HG02973 (cell line): ENCODE results near the gene NUDT21.

Experiments used
- ATAC-seq: cut with Tn5 transposase; IDR thresholded peaks from one replicate; pipeline ENCODE4 v1.9.1; 2021; ENCODE audit warnings: moderate library complexity; ENCODE audit not compliant: unreplicated experiment

NUDT21 gene

DNA sequence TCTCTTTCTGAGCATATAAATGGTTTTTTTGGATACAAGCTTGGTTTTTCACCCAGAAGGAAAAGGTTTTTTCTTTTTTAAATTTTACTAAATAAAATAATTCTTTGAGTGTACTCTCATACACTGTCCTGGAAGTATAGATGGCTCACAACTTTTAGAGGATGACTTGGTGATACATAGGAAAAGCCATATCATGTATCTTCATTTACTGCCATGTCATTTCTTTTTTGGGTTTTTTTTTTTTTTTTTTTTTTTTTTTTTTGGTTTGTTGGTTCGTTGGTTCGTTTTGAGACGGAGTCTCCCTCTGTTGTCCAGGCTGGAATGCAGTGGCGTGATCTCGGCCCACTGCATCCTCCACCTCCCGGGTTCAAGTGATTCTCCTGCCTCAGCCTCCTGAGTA lies 12.0 kb upstream of the NUDT21 start:
- no peak for ATAC-seq

GRCh38 chr16:56462064-56462796 lies 11.1 kb upstream of the NUDT21 start:
- ATAC-seq, result no peak

DNA sequence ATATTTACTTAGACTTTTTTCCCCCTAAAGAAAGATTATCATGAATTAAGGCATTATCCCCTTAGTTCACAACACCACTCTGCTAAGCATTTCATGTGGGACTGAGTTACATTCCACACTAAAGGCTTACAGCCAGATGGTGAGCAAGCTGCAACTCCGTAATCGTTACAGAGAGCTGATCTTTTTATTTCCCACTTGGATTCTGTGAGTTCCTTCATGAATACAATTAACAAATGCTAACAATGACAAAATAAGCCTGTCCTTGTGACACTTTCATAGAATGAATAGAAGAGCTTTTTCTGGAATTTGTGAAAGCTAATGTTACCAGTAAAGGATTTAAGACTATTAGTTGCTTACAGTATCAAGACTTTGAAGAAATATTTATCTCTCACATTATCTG lies 9.0 kb upstream of the NUDT21 start:
- ATAC-seq, result no peak

DNA sequence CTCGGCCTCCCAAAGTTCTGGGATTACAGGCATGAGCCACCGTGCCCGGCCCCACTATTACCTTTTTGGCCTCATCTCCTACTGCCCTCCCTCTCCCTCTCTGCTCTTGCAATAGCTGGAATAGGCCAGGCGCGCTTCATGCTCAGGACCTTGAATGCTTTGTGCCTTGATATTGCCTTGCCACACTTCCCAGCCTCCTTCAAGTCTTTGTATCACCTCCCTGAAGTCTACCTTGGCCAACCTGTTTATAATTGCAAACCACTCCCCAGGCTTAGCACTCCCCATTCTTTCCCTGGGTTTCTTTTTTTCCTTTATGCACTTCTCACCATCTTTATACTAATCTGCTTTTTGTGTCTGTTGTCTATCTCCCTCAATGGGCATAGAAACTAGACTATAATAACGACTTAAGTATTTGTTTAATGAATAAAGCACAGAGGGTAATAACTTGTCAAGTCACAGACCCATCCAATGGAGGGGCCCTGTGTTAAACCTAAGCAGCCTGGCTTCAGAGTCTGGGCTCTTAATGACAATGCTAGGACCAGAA lies 6.9 kb upstream of the NUDT21 start:
- no peak for ATAC-seq

DNA sequence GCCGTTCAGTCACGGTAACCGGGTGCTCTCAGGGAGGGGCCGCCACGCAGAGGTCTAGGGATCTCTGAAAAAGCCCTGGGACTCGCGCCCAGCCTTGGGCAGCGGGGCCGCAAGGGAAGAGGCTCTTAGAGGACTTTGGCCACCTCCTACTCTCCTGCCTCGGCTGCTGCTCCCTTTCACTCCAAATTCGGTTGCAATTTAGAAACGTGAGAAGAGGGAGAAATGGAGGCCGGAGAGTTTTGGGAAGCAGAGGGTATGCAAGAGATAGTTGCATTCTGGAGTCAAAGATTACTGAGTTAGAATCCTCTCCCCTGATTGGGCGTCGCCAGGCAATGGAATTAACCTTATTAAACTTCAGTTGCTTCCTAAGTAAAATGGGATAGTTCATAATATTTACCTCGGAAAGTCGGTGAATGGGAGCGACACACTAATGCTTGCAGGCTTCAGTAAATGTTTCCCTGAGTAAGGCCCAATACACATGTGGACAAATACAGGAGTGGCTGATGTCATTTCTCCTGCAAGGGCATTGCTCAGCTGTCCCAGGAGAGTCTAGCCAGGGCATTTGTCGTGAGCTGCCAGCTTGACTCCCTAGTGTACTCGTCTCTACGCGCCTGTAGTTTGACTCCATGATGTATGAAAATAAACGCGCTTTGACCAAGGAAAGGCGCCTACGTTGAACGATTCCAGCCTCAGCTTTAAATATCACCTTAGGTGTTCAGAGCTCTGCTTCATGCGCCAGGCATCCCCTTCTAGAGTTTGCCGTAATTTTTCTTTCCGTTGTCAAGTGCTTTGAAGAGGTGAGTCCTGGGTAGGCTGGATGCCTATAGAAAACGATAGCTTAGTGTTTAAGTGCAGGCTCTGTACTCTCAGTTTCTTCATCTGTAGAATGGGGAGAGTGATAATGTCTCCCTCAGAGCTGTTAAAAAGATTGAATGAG lies 889 bp upstream of the NUDT21 start:
- ATAC-seq, result peak; percentile 34

GRCh38 chr16:56450275-56450985 lies 702 bp downstream of the NUDT21 start:
- ATAC-seq, result peak; percentile 31

DNA sequence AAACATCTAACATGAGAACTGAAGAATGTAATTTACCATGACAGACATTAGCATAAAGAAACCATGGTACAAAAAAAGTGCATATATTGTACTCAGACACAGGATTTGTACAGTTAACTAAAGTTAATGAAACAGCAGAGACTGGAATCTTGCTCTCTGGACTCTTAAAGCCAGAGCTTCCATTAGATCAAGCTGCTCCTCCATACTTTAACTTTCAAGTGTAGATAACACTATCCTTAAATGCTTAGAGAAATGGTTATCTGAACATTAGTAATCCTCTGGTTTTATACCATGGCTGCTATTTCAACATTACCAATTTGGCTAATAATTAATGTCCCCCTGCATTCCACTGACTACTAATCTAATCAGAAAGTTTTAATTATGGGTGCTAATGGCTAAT lies 3.1 kb downstream of the NUDT21 start:
- ATAC-seq, result no peak

DNA sequence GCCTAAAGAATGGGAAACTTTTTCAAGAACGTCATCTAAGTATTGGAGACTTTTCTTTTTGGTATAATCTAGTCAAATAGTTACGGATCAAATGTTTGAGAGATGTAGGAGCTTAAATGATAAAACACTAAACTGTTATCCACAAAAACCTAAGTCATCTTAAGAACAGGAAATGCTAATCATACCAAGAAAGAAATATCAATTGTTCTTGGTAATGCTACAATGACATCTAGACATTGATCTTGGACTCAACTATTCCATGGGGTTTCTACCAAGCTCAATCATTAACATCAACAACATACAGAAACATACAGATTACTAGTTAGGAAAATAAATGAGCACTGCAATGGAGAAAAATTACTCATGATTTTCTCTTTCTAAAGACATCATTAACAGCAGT lies 3.8 kb downstream of the NUDT21 start:
- ATAC-seq, result no peak

- ATAC-seq, result no peak
Measured at GRCh38 chr16:56438038-56438437, 13.1 kb downstream of the NUDT21 start.

DNA sequence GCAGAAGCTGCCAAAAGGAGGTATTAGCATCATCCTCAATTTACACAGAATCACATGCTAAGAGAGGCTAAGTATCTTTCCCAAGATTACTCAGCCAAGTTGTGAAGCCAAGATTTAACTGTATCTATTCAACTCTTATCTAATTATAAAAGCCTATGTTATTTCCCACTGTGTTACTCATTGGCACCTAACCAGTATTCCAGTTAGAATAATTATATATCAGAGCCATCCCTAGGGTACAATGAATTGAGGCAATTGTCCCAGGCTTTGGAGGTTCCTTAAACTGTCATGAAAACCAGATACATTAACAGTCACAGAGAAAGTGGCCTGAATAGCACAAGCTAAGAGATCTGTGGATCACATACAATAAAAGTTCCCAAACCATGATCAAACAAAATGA lies 14.9 kb downstream of the NUDT21 start:
- ATAC-seq, result no peak

DNA sequence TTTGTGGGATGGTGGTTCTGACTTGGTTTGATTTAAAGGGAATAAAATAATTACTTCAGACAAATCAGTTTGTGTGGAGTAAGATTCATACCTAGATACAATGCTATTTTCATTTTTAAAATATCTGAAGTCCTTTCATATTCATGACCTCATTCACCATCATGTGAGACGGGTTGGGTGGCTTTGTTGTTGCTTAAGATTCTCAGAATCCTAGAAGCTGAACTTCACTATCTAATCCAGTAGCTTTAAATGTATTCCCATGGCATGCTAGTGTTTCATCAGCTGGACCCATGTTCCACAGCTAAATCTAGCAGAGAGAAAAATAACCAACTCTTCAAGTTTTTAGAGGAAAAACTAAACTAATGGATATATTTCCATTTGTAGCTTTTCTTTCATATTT lies 23.0 kb downstream of the NUDT21 start:
- ATAC-seq, result no peak

DNA sequence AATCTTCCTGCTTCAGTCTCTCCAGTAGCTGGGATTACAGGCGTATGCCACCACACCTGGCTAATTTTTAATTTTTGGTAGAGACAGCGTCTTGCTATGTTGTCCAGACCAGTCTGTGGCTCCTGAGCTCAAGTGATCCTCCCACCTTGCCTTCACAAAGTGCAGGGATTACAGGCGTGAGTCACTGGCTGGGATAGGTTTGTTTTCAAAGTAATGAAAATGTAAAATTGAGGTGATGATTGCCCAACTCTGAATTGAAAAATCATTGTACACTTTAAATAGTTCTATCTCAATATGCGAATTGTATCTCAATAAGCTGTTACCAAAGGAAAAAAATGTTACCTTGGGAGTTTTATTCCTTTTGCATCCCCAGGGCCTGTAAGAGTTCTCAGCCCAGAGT lies 24.5 kb downstream of the NUDT21 start:
- no peak for ATAC-seq

DNA sequence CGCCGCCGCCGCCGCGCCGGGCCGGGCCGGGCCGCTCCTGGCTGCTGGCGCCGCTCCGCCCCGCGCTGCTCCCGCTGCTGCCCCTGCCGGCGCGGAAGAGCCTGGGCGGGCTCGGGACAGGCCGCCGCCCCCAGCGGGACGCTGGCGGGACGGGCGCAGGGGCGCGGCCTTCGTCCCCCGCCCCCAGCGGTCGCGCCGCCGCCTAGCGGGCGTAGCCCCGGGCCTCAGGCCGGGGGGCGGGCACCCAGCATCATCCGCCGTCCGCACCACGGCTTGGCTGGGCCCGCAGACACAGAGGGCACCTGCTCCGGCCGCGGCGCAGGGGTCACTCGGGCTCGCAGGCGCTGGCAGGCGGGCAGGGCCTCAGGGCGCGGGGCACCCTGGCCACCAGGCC lies 25.7 kb downstream of the NUDT21 start, which contains the start of gene AMFR:
Gene AMFR, minus strand, starts transcription at position 107 of the 394 bp plus-strand sequence. CDS start 218 bp downstream, outside the sequence.
- ATAC-seq, result peak; percentile 76

- peak; percentile 30 for ATAC-seq
Measured at GRCh38 chr16:56424791-56425438, 26.2 kb downstream of the NUDT21 start.

DNA sequence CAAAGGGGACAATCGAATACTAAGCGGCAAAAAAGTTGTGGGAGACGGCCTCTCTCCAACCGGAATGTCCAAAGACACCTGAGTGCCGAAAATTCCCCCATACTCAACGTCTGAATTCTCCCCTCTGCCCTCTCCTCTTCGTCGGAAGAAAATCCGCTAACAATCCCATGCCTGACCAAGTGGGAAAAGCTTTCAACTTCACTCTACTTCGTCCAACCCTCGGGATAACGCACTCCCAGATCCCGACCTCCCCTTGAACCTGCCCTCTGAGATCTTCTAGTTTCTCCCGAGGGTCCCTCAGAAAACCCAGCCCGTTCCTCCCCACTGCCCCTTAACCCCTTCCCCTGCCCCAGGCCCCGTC lies 26.7 kb downstream of the NUDT21 start:
- no peak for ATAC-seq

- no peak for ATAC-seq
Measured at GRCh38 chr16:56423584-56424403, 27.3 kb downstream of the NUDT21 start.

- no peak for ATAC-seq
Measured at GRCh38 chr16:56422896-56423441, 28.2 kb downstream of the NUDT21 start.

GRCh38 chr16:56421976-56422669 lies 29.0 kb downstream of the NUDT21 start:
- no peak for ATAC-seq

DNA sequence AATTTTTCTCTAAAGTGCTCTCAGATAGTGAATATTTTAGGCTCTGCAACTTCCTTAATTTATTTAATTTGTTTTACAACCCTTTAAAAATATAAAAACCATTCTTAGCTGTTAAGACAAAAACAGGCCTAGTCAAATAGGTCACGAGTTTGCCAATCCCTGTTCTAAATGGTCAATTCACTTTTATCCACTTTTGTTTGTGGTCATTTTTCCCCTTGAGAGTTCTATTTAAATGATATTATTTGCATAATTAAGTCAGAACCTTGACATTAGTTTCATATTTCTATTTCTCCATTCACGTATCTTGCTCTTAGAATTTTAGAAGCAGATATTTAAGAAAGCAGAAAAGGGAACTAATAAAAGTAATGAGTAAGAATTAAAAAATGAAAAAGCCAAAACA lies 29.8 kb downstream of the NUDT21 start:
- ATAC-seq, result no peak
